ENCODE results near the gene TNNT1.
A peak's percentile ranks its signal among the peaks of the same experiment; 100 is the strongest.

The TNNT1 gene

GRCh38 chr19:55141696-55142095 is 7.3 kb downstream of the TNNT1 start:
- no peak for DNase-seq (ENCODE audit: low read depth in 2 of 2)

- no peak for DNase-seq (ENCODE audit: low read depth in 2 of 2)
These were observed 11.1 kb downstream of the TNNT1 start for GRCh38 chr19:55137915-55138314.

GRCh38 chr19:55136399-55137102 is 12.5 kb downstream of the TNNT1 start:
- no peak for DNase-seq (ENCODE audit: low read depth in 2 of 2)

- no peak for DNase-seq (ENCODE audit: low read depth in 2 of 2)
These were observed 14.3 kb downstream of the TNNT1 start for GRCh38 chr19:55134736-55135135.

GRCh38 chr19:55133639-55134444 is 15.2 kb downstream of the TNNT1 start:
- DNase-seq (ENCODE audit: low read depth in 2 of 2), result no peak

- no peak for DNase-seq (ENCODE audit: low read depth in 2 of 2)
These were observed 16.4 kb downstream of the TNNT1 start for GRCh38 chr19:55132453-55133129.

- no peak for DNase-seq (ENCODE audit: low read depth in 2 of 2)
These were observed 17.6 kb downstream of the TNNT1 start for GRCh38 chr19:55131421-55131820.

GRCh38 chr19:55119053-55119452 is 30.0 kb downstream of the TNNT1 start:
- no peak for DNase-seq (ENCODE audit: low read depth in 2 of 2)

- no peak for DNase-seq (ENCODE audit: low read depth in 2 of 2)
These were observed 30.5 kb downstream of the TNNT1 start for GRCh38 chr19:55118401-55118991.

GRCh38 chr19:55117663-55118391 is 31.2 kb downstream of the TNNT1 start:
- DNase-seq (ENCODE audit: low read depth in 2 of 2), result peak; percentile 94 to 99

GRCh38 chr19:55116859-55117662 is 31.9 kb downstream of the TNNT1 start, which contains the start of gene PPP1R12C:
TSS of gene PPP1R12C (minus strand) at chr19:55117637. CDS start at chr19:55117543, 94 bp downstream.
- DNase-seq (ENCODE audit: low read depth in 2 of 2), result no peak

GRCh38 chr19:55116232-55116858 is 32.7 kb downstream of the TNNT1 start:
- peak; percentile 21 to 41 for DNase-seq (ENCODE audit: low read depth in 2 of 2)

- DNase-seq (ENCODE audit: low read depth in 2 of 2), result no peak
These were observed 33.5 kb downstream of the TNNT1 start for GRCh38 chr19:55115446-55116065.

- DNase-seq (ENCODE audit: low read depth in 2 of 2), result no peak
These were observed 34.4 kb downstream of the TNNT1 start for GRCh38 chr19:55114566-55115145.

- DNase-seq (ENCODE audit: low read depth in 2 of 2), result no peak
These were observed 35.4 kb downstream of the TNNT1 start for GRCh38 chr19:55113570-55114039.

- no peak for DNase-seq (ENCODE audit: low read depth in 2 of 2)
These were observed 36.0 kb downstream of the TNNT1 start for GRCh38 chr19:55112777-55113569.

- DNase-seq (ENCODE audit: low read depth in 2 of 2), result no peak
These were observed 36.7 kb downstream of the TNNT1 start for GRCh38 chr19:55112246-55112776.

- no peak for DNase-seq (ENCODE audit: low read depth in 2 of 2)
These were observed 37.7 kb downstream of the TNNT1 start for GRCh38 chr19:55111238-55111831.
